ENCODE data around the gene STUB1.

DNA sequence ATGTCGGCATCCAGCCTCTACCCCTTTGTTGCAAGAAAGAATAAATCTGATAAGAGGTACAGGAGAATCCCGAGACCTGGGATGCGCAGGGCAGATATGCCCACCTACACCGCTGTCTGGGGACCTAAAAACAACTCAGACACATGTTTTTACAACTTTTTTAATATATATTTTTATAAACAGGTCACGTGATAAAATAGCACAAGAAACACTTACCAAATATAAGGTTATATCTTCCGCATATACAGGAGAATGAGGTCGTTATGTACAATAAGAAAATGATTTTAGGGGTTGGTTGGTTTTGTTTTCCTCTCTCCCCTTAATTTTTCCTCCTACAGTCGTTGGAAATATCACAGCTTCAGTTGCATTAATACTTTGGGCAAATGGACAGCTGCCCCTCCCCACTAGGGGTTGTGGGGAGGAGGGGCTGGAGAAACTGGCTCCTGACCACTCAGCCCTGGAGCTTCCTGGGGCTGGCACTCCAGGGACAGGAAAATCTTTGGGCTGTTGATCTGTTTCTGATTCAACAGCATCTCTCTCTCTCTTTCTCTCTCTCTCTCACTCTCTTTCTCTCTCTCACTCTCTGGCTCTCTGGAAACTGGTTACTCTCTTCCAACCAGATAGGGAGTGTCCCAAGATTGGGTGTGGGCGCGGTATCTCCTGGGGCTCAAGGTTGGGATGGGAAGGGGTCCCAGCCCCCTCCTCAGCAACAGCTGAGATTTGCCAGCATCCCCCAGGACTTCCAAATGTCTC lies 12.3 kb downstream of the STUB1 start:
- no peak for TF ChIP-seq EZH2 (IDR thresholded peaks at IDR 0.05)
- TF ChIP-seq POLR2AphosphoS5 (IDR thresholded peaks at IDR 0.05; ENCODE audit: borderline replicate concordance, low read depth, low read length): no peak
- no peak for TF ChIP-seq FOXP2 (optimal IDR thresholded peaks at IDR 0.05; ENCODE audit: control extremely low read depth, extremely low read length, insufficient read depth)

Data from SK-N-MC (cell line).